Heart left ventricle (tissue), 13 donors: Measurements from ENCODE around the gene SSC5D.

Experiments used
- POLR2A ChIP-seq, 2 donors: fragments of 450-650 bp; IDR thresholded peaks; one replicate each; pipeline ENCODE4 v1.6.1; 2017; ENCODE audit warnings: antibody characterized with exemption in 2 of 2, mild to moderate bottlenecking in 2 of 2, moderate library complexity in 2 of 2
- TF ChIP-seq, protein P1 (sequence below), 12 donors: fragments of 200-600 bp; sonication (generic) in 4 of 12; IDR thresholded peaks; one replicate each; pipeline versions ENCODE4 v1.5.0 to v1.8.0; 2018 to 2022; ENCODE audit warnings: antibody characterized with exemption in 12 of 12, mild to moderate bottlenecking in 5 of 12
- donor health status: ischemic (EF 13 %, LVEDD 7.1; RV severe dilation, severe dysfunction).
- donor health status: DM: no; HTN: yes; CAD: no.
- donor health status: DM: no; HTN: no; CAD: no.
- donor health status: ischemic (EF 25% LVEDD 6.9; RV normal size, moderate dysfunction).
- donor health status: ischemic (EF 25% LVEDD 5.7; RV mildly dilated, moderate dysfunction).
- donor health status: ischemic (EF 35%, LVEDD 5.7; RV mildly dilated, moderate dysfunction).
- donor health status: nonischemic (EF 11% LVEDD 7.7; RV severe dilation, severe dysfunction).
- donor health status: DM: yes; HTN: yes; CAD: no.
- donor health status: PGD.
- donor health status: ischemic (EF 29% LVEDD 5.4; RV normal size, mild dysfunction).
- donor health status: nonischemic (EF 23%, LVEDD 6.1; RV moderate dilation, normal function).

- TF ChIP-seq POLR2A (IDR thresholded peaks at IDR 0.05) = no peak
- TF ChIP-seq, protein P1, sequence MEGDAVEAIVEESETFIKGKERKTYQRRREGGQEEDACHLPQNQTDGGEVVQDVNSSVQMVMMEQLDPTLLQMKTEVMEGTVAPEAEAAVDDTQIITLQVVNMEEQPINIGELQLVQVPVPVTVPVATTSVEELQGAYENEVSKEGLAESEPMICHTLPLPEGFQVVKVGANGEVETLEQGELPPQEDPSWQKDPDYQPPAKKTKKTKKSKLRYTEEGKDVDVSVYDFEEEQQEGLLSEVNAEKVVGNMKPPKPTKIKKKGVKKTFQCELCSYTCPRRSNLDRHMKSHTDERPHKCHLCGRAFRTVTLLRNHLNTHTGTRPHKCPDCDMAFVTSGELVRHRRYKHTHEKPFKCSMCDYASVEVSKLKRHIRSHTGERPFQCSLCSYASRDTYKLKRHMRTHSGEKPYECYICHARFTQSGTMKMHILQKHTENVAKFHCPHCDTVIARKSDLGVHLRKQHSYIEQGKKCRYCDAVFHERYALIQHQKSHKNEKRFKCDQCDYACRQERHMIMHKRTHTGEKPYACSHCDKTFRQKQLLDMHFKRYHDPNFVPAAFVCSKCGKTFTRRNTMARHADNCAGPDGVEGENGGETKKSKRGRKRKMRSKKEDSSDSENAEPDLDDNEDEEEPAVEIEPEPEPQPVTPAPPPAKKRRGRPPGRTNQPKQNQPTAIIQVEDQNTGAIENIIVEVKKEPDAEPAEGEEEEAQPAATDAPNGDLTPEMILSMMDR (IDR thresholded peaks at IDR 0.05) = no peak
Observed at GRCh38 chr19:55439052-55439451, 49.2 kb upstream of the SSC5D start.
